ENCODE results near the gene S100A13.
"Not testable (repeated sequence)": the region's sequence is repeated elsewhere in the genome, so short reads cannot be mapped to it uniquely, and the experiment has no call there.

Gene S100A13

GRCh38 chr1:153626904-153627714 lies at the start of gene S100A13:
Gene S100A13 (minus strand): TSS chr1:153627505. CDS start chr1:153626472, 1,033 bp downstream.
- H4K20me1 ChIP-seq (ENCODE audit: insufficient read depth, low read length): no peaks in the 10 kb centered on the region
- peak within 1 kb of the TSS; percentile 46; the same call in 1 of the 2 replicates for H3K9ac ChIP-seq (ENCODE audit: low read length)
- no peaks in the 10 kb centered on the region for H3F3A ChIP-seq (ENCODE audit: insufficient read depth, low read length)
- peak within 1 kb of the TSS; percentile 45 for H3K4me2 ChIP-seq (ENCODE audit: low read length)
- peak within 1 kb of the TSS; percentile 40 for H3K4me3 ChIP-seq (ENCODE audit: low read depth, low read length, poor library complexity, severe bottlenecking)
- H2AFZ ChIP-seq (ENCODE audit: low read length): no peak within 1 kb of the TSS
- H3K9me3 ChIP-seq (ENCODE audit: low read length): no peaks in the 10 kb centered on the region
- TF ChIP-seq CTCF (IDR thresholded peaks at IDR 0.05; ENCODE audit: low read length) (peak; percentile 81), EZH2 (IDR thresholded peaks at IDR 0.05; ENCODE audit: borderline replicate concordance, low read length) (no peak)
- no peak within 1 kb of the TSS for H3K27ac ChIP-seq (ENCODE audit: low read depth, low read length, poor library complexity, severe bottlenecking)
- peaks cover 24% of the 10 kb centered on the region for H3K4me1 ChIP-seq (ENCODE audit: insufficient read depth, low read length, severe bottlenecking)
- no peaks in the 10 kb centered on the region for H3K79me2 ChIP-seq (ENCODE audit: insufficient read depth, low read length)
- no peaks in the 10 kb centered on the region for H3K27me3 ChIP-seq (ENCODE audit: insufficient read depth, low read length)
- H3K9me2 ChIP-seq (ENCODE audit: low read depth, low read length): no peaks in the 10 kb centered on the region
- no peaks in the 10 kb centered on the region for H3K36me3 ChIP-seq (ENCODE audit: insufficient read depth, low read length)

DNA sequence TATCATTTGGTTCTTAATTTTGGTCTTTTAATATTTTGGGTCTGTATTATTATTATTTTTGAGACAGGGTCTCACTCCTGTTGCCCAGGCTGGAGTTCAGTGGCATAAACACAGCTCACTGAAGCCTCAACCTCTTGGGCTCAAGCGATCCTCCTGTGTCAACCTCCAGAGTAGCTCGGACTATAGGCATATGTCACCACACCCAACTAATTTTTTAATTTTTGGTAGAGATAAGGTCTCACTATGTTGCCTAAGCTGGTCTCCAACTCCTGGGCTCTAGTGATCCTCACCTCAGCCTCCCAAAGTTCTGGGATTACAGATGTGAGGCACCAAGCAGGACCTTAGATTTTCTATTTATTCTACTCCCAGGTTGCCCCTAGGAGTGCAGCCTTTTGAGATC lies 46.2 kb upstream of the S100A13 start:
- Histone ChIP-seq H3K27ac (ENCODE audit: low read depth, low read length, poor library complexity, severe bottlenecking) (no peak overlapping the region), H3F3A (ENCODE audit: insufficient read depth, low read length) (no peaks in the 10 kb centered on the region), H3K36me3 (ENCODE audit: insufficient read depth, low read length) (peaks cover 21% of the 10 kb centered on the region), H4K20me1 (ENCODE audit: insufficient read depth, low read length) (no peaks in the 10 kb centered on the region), H3K9me2 (ENCODE audit: low read depth, low read length) (no peaks in the 10 kb centered on the region), H3K4me2 (ENCODE audit: low read length) (no peak overlapping the region), H3K4me1 (ENCODE audit: insufficient read depth, low read length, severe bottlenecking) (peaks cover 14% of the 10 kb centered on the region), H3K9me3 (ENCODE audit: low read length) (no peaks in the 10 kb centered on the region), H3K79me2 (ENCODE audit: insufficient read depth, low read length) (peaks cover 18% of the 10 kb centered on the region), H3K9ac (ENCODE audit: low read length) (no peak overlapping the region), H3K27me3 (ENCODE audit: insufficient read depth, low read length) (no peaks in the 10 kb centered on the region), H2AFZ (ENCODE audit: low read length) (no peak overlapping the region), H3K4me3 (ENCODE audit: low read depth, low read length, poor library complexity, severe bottlenecking) (no peak overlapping the region)
- TF ChIP-seq CTCF (IDR thresholded peaks at IDR 0.05; ENCODE audit: low read length): no peak
- no peak for TF ChIP-seq EZH2 (IDR thresholded peaks at IDR 0.05; ENCODE audit: borderline replicate concordance, low read length)

GRCh38 chr1:153671628-153672353 lies 44.5 kb upstream of the S100A13 start:
- Histone ChIP-seq H3K4me2 (ENCODE audit: low read length) (peak overlapping the region; percentile 91), H3K9ac (ENCODE audit: low read length) (peak overlapping the region; percentile 67), H3K79me2 (ENCODE audit: insufficient read depth, low read length) (peaks cover 18% of the 10 kb centered on the region), H3K4me1 (ENCODE audit: insufficient read depth, low read length, severe bottlenecking) (peaks cover 17% of the 10 kb centered on the region), H3K27ac (ENCODE audit: low read depth, low read length, poor library complexity, severe bottlenecking) (peak overlapping the region; percentile 44), H3K36me3 (ENCODE audit: insufficient read depth, low read length) (peaks cover 38% of the 10 kb centered on the region), H3K4me3 (ENCODE audit: low read depth, low read length, poor library complexity, severe bottlenecking) (peak overlapping the region; percentile 64), H2AFZ (ENCODE audit: low read length) (peak overlapping the region; percentile 97; the same call in 1 of the 2 replicates)
- TF ChIP-seq CTCF (IDR thresholded peaks at IDR 0.05; ENCODE audit: low read length): 0 out of 2 replicates have a peak, but pooled peaks have one; percentile 21
- not testable (repeated sequence) for H3K27me3 ChIP-seq (ENCODE audit: insufficient read depth, low read length); H3K9me2 ChIP-seq (ENCODE audit: low read depth, low read length); H3K9me3 ChIP-seq (ENCODE audit: low read length); H3F3A ChIP-seq (ENCODE audit: insufficient read depth, low read length); H4K20me1 ChIP-seq (ENCODE audit: insufficient read depth, low read length)

Data from OCI-LY1 (cell line).